ENCODE data around the gene TGDS.

TGDS gene

DNA sequence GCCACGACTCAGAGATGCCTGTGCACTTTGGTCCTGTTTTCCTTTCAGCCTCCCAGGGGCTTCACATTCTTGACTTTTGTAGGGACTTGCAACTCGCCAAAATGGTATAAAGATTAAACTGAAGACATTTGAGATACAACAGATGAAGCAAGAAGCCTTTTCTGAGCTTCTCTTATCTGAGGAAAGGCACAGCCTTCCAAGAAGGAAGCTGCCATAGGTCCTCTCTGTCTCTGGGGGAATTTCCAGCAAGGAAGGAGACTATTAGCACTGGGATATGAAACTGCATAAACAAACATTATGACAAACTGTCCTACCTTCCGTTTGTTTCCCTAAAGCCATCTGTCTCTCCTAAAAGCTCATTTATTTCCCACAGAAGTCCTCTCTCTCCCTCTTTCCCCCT, 39.3 kb downstream of the TGDS start:
- no peaks in the 10 kb centered on the region for H3K27me3 ChIP-seq (ENCODE audit: control insufficient read depth in 1 of 2, insufficient read depth in 2 of 2, low read length in 2 of 2)
- no peaks in the 10 kb centered on the region for H3K36me3 ChIP-seq (ENCODE audit: control insufficient read depth in 1 of 2, insufficient read depth in 2 of 2, low read length in 2 of 2)
- no peak overlapping the region for H3K9ac ChIP-seq (ENCODE audit: low read depth in 1 of 2, low read length in 2 of 2)
- no peak overlapping the region for H3K27ac ChIP-seq (ENCODE audit: low read depth, low read length)
- no peak overlapping the region for H3K4me3 ChIP-seq (ENCODE audit: low read depth in 1 of 2, low read length in 2 of 2)
- H3K9me3 ChIP-seq (ENCODE audit: control insufficient read depth in 1 of 2, low read length in 2 of 2): no peaks in the 10 kb centered on the region
- H3K4me1 ChIP-seq (ENCODE audit: control insufficient read depth in 1 of 2, insufficient read depth in 2 of 2, low read length in 2 of 2): no peaks in the 10 kb centered on the region

DNA sequence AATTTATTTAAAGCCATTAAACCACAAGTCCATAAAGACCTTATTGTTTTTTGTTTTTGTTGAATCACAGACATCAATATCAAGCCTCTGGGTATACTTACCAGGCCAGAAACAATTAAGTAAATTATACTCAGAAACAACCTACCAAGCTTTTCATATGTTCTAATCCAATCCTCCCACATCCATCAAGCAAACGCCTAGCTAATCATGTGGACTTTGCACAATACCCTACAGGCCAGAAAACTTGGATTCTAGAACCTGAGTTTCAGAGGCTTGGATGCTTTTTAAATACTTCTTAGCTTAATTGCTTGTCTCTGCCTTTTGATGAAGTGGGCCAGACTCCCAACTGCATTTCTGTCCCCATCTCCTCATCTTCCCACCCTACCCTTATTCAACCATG, 39.9 kb downstream of the TGDS start:
- no peaks in the 10 kb centered on the region for H3K4me1 ChIP-seq (ENCODE audit: control insufficient read depth in 1 of 2, insufficient read depth in 2 of 2, low read length in 2 of 2)
- no peaks in the 10 kb centered on the region for H3K36me3 ChIP-seq (ENCODE audit: control insufficient read depth in 1 of 2, insufficient read depth in 2 of 2, low read length in 2 of 2)
- no peak overlapping the region for H3K27ac ChIP-seq (ENCODE audit: low read depth, low read length)
- H3K9ac ChIP-seq (ENCODE audit: low read depth in 1 of 2, low read length in 2 of 2): no peak overlapping the region
- H3K9me3 ChIP-seq (ENCODE audit: control insufficient read depth in 1 of 2, low read length in 2 of 2): no peaks in the 10 kb centered on the region
- no peak overlapping the region for H3K4me3 ChIP-seq (ENCODE audit: low read depth in 1 of 2, low read length in 2 of 2)
- no peaks in the 10 kb centered on the region for H3K27me3 ChIP-seq (ENCODE audit: control insufficient read depth in 1 of 2, insufficient read depth in 2 of 2, low read length in 2 of 2)

DNA sequence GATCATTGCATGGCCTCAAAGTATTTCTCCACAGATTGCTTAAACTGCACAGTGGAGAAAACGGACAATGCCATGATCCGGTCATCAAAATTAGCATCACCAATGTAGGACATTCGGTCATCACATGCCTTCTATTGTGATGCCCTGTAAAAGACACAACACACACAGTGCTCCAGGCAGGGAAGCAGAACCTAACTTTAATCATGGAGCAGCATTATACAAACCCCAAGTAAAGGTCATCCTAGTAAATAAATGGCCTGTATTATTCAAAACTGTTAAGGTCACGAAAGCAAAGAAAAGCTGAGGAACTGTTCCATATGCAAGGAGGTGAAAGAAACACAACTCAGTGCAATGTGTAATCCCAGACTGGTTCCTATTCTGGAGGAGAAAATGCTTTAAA, 42.2 kb downstream of the TGDS start:
- Histone ChIP-seq H3K4me1 (ENCODE audit: control insufficient read depth in 1 of 2, insufficient read depth in 2 of 2, low read length in 2 of 2) (peaks cover under 1 to 6% of the 10 kb centered on the region in 2 donors), H3K4me3 (ENCODE audit: low read depth in 1 of 2, low read length in 2 of 2) (no peak overlapping the region), H3K9ac (ENCODE audit: low read depth in 1 of 2, low read length in 2 of 2) (no peak overlapping the region), H3K9me3 (ENCODE audit: control insufficient read depth in 1 of 2, low read length in 2 of 2) (no peaks in the 10 kb centered on the region), H3K27me3 (ENCODE audit: control insufficient read depth in 1 of 2, insufficient read depth in 2 of 2, low read length in 2 of 2) (no peaks in the 10 kb centered on the region), H3K27ac (ENCODE audit: low read depth, low read length) (no peak overlapping the region), H3K36me3 (ENCODE audit: control insufficient read depth in 1 of 2, insufficient read depth in 2 of 2, low read length in 2 of 2) (no peaks in the 10 kb centered on the region)

DNA sequence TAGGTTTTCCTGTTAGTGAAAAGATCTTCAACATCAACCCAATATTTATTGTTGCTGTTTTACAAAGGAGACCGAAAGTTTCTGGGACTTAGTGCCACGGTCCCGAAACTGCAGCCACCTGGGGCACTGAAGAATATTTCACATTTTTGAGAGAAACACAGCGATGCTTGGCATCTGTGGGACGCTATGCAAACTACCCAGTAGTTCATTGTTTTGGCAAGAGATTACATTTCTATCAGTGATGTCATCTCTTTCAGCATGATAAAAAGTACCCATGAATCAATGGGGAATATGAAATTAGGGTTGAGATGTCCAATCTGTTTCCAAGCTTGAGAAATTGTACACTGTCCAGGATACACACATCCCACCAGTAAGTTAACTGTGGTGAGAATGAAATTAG, 43.9 kb downstream of the TGDS start:
- no peaks in the 10 kb centered on the region for H3K36me3 ChIP-seq (ENCODE audit: control insufficient read depth in 1 of 2, insufficient read depth in 2 of 2, low read length in 2 of 2)
- H3K9me3 ChIP-seq (ENCODE audit: control insufficient read depth in 1 of 2, low read length in 2 of 2): no peaks in the 10 kb centered on the region
- no peak overlapping the region for H3K27ac ChIP-seq (ENCODE audit: low read depth, low read length)
- H3K4me1 ChIP-seq (ENCODE audit: control insufficient read depth in 1 of 2, insufficient read depth in 2 of 2, low read length in 2 of 2): peaks cover 9 to 14% of the 10 kb centered on the region in 2 donors
- no peak overlapping the region for H3K4me3 ChIP-seq (ENCODE audit: low read depth in 1 of 2, low read length in 2 of 2)
- no peaks in the 10 kb centered on the region for H3K27me3 ChIP-seq (ENCODE audit: control insufficient read depth in 1 of 2, insufficient read depth in 2 of 2, low read length in 2 of 2)
- H3K9ac ChIP-seq (ENCODE audit: low read depth in 1 of 2, low read length in 2 of 2): no peak overlapping the region

DNA sequence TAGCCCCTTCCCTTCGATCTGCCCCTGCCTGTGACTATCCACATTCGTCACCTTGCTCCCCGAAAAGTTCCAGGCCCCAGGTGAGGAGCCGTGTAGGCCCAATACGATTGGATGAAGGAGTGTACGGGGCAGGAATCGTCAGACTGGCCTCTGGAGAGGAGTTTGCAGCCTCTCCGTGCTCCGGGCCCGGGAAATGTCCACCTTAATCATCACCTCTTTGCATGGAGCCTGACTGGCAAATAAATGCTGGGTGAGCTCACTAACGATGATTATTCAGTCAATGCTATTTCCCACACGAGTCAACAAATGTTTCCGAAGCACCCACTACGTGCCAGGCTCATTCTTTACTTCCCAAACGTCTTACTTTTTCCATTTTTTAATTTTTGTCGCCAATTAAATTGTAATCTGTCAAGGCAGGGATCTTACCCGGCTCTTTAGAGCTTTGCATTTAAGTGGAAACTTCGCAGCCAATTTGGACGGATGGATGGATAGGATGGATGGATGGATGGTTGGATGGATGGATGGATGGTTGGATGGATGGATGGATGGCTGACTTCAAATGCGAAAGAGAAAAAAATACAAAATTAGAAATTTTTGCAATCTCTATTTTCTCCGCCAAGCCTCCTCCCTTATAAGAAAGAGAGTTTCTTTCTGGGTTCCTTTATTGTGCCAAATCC, 45.8 kb downstream of the TGDS start:
- Histone ChIP-seq H3K27ac (ENCODE audit: low read depth, low read length) (peak overlapping the region; percentile 88), H3K4me1 (ENCODE audit: control insufficient read depth in 1 of 2, insufficient read depth in 2 of 2, low read length in 2 of 2) (peaks cover 9 to 14% of the 10 kb centered on the region in 2 donors), H3K9me3 (ENCODE audit: control insufficient read depth in 1 of 2, low read length in 2 of 2) (no peaks in the 10 kb centered on the region), H3K9ac (ENCODE audit: low read depth in 1 of 2, low read length in 2 of 2) (peak overlapping the region; percentile 78 to 80), H3K4me3 (ENCODE audit: low read depth in 1 of 2, low read length in 2 of 2) (peak overlapping the region; percentile 84 to 86), H3K27me3 (ENCODE audit: control insufficient read depth in 1 of 2, insufficient read depth in 2 of 2, low read length in 2 of 2) (no peaks in the 10 kb centered on the region), H3K36me3 (ENCODE audit: control insufficient read depth in 1 of 2, insufficient read depth in 2 of 2, low read length in 2 of 2) (no peaks in the 10 kb centered on the region)

DNA sequence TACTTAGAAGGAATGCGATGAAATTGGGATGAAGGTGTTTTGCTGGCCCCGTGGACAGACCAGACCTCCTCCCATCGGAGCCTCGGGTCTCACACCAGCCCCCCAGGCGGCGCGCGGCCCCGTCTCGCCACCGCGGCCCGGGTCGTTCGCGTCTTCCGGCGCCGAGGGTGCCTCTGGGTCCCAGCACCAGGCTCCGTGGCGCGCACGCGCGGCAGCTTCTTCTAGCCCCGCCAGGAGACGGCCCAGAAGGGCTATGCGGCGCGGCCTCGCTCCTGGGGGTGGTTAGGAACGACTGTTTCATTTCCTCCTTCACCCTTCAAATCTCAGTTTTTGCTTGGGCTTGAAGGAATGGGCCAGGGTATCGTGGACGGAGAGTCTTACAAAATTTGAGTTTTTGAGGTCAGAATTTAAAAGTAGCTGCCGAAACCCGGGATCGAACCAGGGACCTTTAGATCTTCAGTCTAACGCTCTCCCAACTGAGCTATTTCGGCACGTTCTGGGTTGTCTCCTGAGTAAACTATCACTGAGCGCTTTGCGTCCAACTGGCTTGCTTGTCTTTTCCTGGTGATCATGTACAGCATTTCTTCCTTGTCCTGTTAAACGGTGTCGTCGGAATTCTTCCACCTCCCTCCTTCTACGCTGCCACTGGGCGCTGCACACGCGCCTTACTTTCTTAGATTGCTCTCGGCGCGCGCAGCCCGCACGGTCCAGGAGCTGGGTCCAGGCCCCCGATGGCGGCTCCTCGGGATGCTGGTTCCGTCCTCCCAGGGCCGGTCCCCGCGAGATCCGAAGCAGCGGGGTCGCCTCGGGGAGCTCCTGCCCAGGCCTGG, 46.5 kb downstream of the TGDS start:
- peak overlapping the region; percentile 78 to 80 for H3K9ac ChIP-seq (ENCODE audit: low read depth in 1 of 2, low read length in 2 of 2)
- peak overlapping the region; percentile 84 to 86 for H3K4me3 ChIP-seq (ENCODE audit: low read depth in 1 of 2, low read length in 2 of 2)
- peak overlapping the region; percentile 88 for H3K27ac ChIP-seq (ENCODE audit: low read depth, low read length)
- peaks cover 9 to 14% of the 10 kb centered on the region in 2 donors for H3K4me1 ChIP-seq (ENCODE audit: control insufficient read depth in 1 of 2, insufficient read depth in 2 of 2, low read length in 2 of 2)
- no peaks in the 10 kb centered on the region for H3K27me3 ChIP-seq (ENCODE audit: control insufficient read depth in 1 of 2, insufficient read depth in 2 of 2, low read length in 2 of 2)
- H3K36me3 ChIP-seq (ENCODE audit: control insufficient read depth in 1 of 2, insufficient read depth in 2 of 2, low read length in 2 of 2): no peaks in the 10 kb centered on the region
- no peaks in the 10 kb centered on the region for H3K9me3 ChIP-seq (ENCODE audit: control insufficient read depth in 1 of 2, low read length in 2 of 2)

DNA sequence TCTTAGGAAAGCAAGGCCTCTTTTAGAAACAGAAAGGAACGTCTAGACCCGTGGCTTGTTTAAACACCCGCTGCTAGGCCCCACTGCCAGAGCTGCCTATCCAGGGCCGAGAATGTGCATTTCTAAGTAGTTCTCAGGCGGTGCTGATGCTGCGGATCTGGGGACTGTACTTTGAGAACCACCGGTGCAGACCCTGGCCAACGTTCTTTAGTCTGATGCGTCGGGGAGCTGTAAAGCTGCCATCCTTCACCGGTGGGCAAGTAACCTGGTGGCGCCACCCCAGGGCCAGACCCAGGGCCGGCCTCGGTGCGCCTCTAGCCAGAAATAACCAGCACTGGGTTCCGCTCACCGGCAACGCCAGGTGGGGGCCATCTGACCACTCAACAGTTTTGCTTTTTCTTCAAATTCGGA, 47.1 kb downstream of the TGDS start:
- H3K4me1 ChIP-seq (ENCODE audit: control insufficient read depth in 1 of 2, insufficient read depth in 2 of 2, low read length in 2 of 2): peaks cover 9 to 14% of the 10 kb centered on the region in 2 donors

DNA sequence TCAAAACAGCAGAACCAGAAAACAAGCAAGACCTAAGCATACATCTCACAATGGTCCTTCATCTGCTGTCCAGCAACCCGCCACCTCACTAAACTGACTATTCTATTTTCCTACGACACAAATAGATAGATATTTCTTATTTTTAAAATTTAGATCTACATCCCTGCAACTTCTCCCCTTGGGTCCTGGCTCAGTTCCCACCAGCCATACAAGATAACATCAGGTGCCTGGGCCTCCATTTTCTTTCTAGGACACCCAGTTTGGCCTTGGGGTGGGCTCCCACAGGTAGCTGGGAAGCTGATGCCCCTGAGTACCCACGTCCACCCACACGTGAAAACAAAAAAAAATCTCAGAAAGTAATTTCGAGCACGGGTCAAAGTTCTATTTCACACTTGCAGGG, 47.6 kb downstream of the TGDS start:
- Histone ChIP-seq H3K9ac (ENCODE audit: low read depth in 1 of 2, low read length in 2 of 2) (peak overlapping the region; percentile 78 to 80), H3K9me3 (ENCODE audit: control insufficient read depth in 1 of 2, low read length in 2 of 2) (no peaks in the 10 kb centered on the region), H3K27ac (ENCODE audit: low read depth, low read length) (no peak overlapping the region), H3K27me3 (ENCODE audit: control insufficient read depth in 1 of 2, insufficient read depth in 2 of 2, low read length in 2 of 2) (no peaks in the 10 kb centered on the region), H3K36me3 (ENCODE audit: control insufficient read depth in 1 of 2, insufficient read depth in 2 of 2, low read length in 2 of 2) (no peaks in the 10 kb centered on the region), H3K4me3 (ENCODE audit: low read depth in 1 of 2, low read length in 2 of 2) (peak overlapping the region; percentile 84 to 86), H3K4me1 (ENCODE audit: control insufficient read depth in 1 of 2, insufficient read depth in 2 of 2, low read length in 2 of 2) (peaks cover 9 to 14% of the 10 kb centered on the region in 2 donors)

More for the DNA sequence above, 47.1 kb downstream of the TGDS start:
- Histone ChIP-seq H3K27ac (ENCODE audit: low read depth, low read length) (peak overlapping the region; percentile 88), H3K9ac (ENCODE audit: low read depth in 1 of 2, low read length in 2 of 2) (peak overlapping the region; percentile 78 to 80), H3K4me3 (ENCODE audit: low read depth in 1 of 2, low read length in 2 of 2) (peak overlapping the region; percentile 84 to 86), H3K36me3 (ENCODE audit: control insufficient read depth in 1 of 2, insufficient read depth in 2 of 2, low read length in 2 of 2) (no peaks in the 10 kb centered on the region), H3K9me3 (ENCODE audit: control insufficient read depth in 1 of 2, low read length in 2 of 2) (no peaks in the 10 kb centered on the region), H3K27me3 (ENCODE audit: control insufficient read depth in 1 of 2, insufficient read depth in 2 of 2, low read length in 2 of 2) (no peaks in the 10 kb centered on the region)

DNA sequence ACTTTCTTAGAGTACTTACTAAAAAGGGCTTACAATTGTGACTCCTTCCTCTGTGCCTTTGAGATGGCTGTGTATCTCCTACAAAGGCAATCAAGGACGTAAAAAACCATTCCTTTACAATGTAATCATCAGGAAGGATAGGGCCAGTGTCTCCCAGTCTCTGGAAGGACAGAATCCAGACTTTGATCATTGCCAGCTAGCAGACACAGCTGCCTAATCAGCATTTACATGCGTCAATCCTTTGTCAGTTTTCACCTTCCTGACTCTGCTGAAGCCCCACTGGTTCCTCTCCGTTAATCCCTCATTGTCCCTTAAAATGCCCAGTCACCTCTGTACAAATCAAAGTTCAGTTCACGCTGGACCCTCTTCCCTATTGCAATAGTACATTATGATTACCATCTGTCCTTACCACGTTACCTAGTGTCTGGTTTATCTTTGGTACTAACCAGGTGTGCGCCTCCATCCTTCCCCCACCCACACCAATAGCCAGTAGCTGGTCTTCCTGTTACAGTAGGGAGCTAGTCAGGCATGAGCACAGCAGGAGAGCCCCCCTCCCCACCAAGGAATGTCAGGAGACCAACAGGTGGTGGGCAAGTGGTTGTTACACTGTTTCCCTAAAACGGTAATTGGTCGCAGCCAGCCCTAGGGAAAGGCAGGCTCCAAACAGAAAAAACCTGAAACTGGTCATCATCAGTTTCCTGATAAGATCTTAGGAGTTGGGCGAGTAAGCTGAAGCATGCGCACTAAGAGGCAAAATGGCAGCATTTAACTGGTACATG, 49.7 kb downstream of the TGDS start:
- Histone ChIP-seq H3K27me3 (ENCODE audit: control insufficient read depth in 1 of 2, insufficient read depth in 2 of 2, low read length in 2 of 2) (no peaks in the 10 kb centered on the region), H3K9me3 (ENCODE audit: control insufficient read depth in 1 of 2, low read length in 2 of 2) (no peaks in the 10 kb centered on the region), H3K4me3 (ENCODE audit: low read depth in 1 of 2, low read length in 2 of 2) (no peak overlapping the region), H3K9ac (ENCODE audit: low read depth in 1 of 2, low read length in 2 of 2) (no peak overlapping the region), H3K27ac (ENCODE audit: low read depth, low read length) (no peak overlapping the region), H3K4me1 (ENCODE audit: control insufficient read depth in 1 of 2, insufficient read depth in 2 of 2, low read length in 2 of 2) (peaks cover 9 to 14% of the 10 kb centered on the region in 2 donors), H3K36me3 (ENCODE audit: control insufficient read depth in 1 of 2, insufficient read depth in 2 of 2, low read length in 2 of 2) (no peaks in the 10 kb centered on the region)

DNA sequence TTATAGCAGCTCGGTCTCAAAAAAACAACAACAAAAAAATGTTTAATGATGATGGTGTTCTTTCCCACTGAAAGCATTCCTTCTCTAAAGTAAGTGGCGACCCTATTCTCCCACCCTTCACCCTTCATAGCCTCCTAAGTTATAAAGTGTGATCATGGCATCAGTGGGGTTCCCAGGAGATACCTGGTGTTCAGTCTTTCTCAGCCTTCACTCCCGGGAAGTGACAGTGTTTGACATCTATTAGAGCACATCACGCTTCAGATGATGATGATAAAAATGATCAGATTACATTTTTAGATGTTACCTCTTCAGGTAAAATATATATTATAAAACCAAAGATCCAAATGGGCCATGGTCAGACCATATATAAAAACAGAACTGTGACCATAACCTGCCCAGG, 51.0 kb downstream of the TGDS start:
- no peaks in the 10 kb centered on the region for H3K27me3 ChIP-seq (ENCODE audit: control insufficient read depth in 1 of 2, insufficient read depth in 2 of 2, low read length in 2 of 2)
- no peak overlapping the region for H3K9ac ChIP-seq (ENCODE audit: low read depth in 1 of 2, low read length in 2 of 2)
- H3K27ac ChIP-seq (ENCODE audit: low read depth, low read length): no peak overlapping the region
- no peaks in the 10 kb centered on the region for H3K9me3 ChIP-seq (ENCODE audit: control insufficient read depth in 1 of 2, low read length in 2 of 2)
- peaks cover 8 to 9% of the 10 kb centered on the region in 2 donors for H3K4me1 ChIP-seq (ENCODE audit: control insufficient read depth in 1 of 2, insufficient read depth in 2 of 2, low read length in 2 of 2)
- no peaks in the 10 kb centered on the region for H3K36me3 ChIP-seq (ENCODE audit: control insufficient read depth in 1 of 2, insufficient read depth in 2 of 2, low read length in 2 of 2)
- no peak overlapping the region for H3K4me3 ChIP-seq (ENCODE audit: low read depth in 1 of 2, low read length in 2 of 2)
